GM12878 (cell line): ENCODE measurements around the gene RIMBP2.

Experiments used
- EZH2 ChIP-seq: IDR thresholded peaks from 2 replicates; pipeline ENCODE4 v1.6.1; 2012; ENCODE audit warnings: low read depth, mild to moderate bottlenecking, control low read depth, inconsistent platforms, low read length, borderline replicate concordance; ENCODE audit not compliant: control insufficient read depth
- POLR2AphosphoS5 ChIP-seq: IDR thresholded peaks from 2 replicates; pipeline ENCODE4 v1.6.1; 2011; ENCODE audit warnings: mild to moderate bottlenecking, low read length, inconsistent platforms
- RBBP5 ChIP-seq: fragments of 200-600 bp; sonication (generic); conservative IDR thresholded peaks from 2 replicates; pipeline ENCODE4 v1.6.1; 2016
- SMC3 ChIP-seq: IDR thresholded peaks from 2 replicates; pipeline ENCODE4 v1.6.1; 2011; ENCODE audit warnings: low read length, improper control_type of control experiment, borderline replicate concordance
- SP1 ChIP-seq: IDR thresholded peaks from one replicate; pipeline ENCODE4 v1.6.1; 2011; ENCODE audit warnings: low read depth, low read length
- ZNF207 ChIP-seq: fragments of 450-650 bp; IDR thresholded peaks from 2 replicates; pipeline ENCODE4 v1.6.1; 2014; ENCODE audit warnings: antibody characterized with exemption, mild to moderate bottlenecking, borderline replicate concordance
- ZSCAN29 ChIP-seq: fragments of 450-650 bp; IDR thresholded peaks from 2 replicates; pipeline ENCODE4 v1.6.1; 2017; ENCODE audit warnings: mild to moderate bottlenecking, moderate library complexity
- TF ChIP-seq, protein P1 (sequence below), 3 experiments: IDR thresholded peaks in 2 of 3; conservative IDR thresholded peaks in 1 of 3; 2 replicates each; pipeline ENCODE4 v1.5.1; 2011; ENCODE audit warnings: low read depth in 3 of 3, low read length in 3 of 3, mild to moderate bottlenecking in 3 of 3, control low read depth in 2 of 3, moderate library complexity in 2 of 3, inconsistent platforms in 1 of 3, mixed read lengths in 1 of 3; ENCODE audit not compliant: control insufficient read depth in 2 of 3, insufficient read depth in 1 of 3; ENCODE audit errors: extremely low read depth in 1 of 3
- TF ChIP-seq, protein P2 (sequence below): IDR thresholded peaks from 2 replicates; pipeline ENCODE4 v1.6.1; 2012; ENCODE audit warnings: mild to moderate bottlenecking, low read depth, low read length

DNA sequence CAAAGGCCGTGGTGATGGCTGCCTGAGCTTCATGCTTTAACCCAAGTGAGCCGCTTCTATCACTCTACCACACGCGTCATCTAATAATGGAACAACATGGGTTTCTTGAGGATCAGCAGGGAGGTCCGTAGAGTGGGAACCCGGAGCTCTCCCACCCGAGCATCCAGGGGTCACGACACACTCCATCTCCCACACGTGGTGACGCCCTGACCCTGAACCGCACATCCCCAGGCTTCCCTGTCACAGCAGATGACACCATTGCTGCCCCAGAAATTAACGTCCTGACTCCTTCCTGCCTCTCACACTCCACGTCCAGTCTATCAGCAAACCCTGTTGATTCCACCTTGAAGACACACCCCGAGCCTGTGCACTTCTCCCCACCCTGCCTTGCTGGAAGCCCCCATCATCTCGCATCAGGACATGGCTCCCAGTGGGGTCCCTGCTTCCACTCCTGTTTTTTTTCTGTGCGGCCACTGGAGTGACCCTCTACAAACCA is 215.2 kb downstream of the RIMBP2 start:
- TF ChIP-seq, protein P1, sequence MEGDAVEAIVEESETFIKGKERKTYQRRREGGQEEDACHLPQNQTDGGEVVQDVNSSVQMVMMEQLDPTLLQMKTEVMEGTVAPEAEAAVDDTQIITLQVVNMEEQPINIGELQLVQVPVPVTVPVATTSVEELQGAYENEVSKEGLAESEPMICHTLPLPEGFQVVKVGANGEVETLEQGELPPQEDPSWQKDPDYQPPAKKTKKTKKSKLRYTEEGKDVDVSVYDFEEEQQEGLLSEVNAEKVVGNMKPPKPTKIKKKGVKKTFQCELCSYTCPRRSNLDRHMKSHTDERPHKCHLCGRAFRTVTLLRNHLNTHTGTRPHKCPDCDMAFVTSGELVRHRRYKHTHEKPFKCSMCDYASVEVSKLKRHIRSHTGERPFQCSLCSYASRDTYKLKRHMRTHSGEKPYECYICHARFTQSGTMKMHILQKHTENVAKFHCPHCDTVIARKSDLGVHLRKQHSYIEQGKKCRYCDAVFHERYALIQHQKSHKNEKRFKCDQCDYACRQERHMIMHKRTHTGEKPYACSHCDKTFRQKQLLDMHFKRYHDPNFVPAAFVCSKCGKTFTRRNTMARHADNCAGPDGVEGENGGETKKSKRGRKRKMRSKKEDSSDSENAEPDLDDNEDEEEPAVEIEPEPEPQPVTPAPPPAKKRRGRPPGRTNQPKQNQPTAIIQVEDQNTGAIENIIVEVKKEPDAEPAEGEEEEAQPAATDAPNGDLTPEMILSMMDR (IDR thresholded peaks at IDR 0.05 in 2 of 3, conservative IDR thresholded peaks at IDR 0.05 in 1 of 3; ENCODE audit: control insufficient read depth in 2 of 3, extremely low read depth in 1 of 3, insufficient read depth in 1 of 3, low read depth in 3 of 3, low read length in 3 of 3), result no peak
- TF ChIP-seq RBBP5 (no peak), ZSCAN29 (no peak), SP1 (no peak), POLR2AphosphoS5 (no peak), ZNF207 (no peak), SMC3 (no peak), EZH2 (no peak)
- TF ChIP-seq, protein P2, sequence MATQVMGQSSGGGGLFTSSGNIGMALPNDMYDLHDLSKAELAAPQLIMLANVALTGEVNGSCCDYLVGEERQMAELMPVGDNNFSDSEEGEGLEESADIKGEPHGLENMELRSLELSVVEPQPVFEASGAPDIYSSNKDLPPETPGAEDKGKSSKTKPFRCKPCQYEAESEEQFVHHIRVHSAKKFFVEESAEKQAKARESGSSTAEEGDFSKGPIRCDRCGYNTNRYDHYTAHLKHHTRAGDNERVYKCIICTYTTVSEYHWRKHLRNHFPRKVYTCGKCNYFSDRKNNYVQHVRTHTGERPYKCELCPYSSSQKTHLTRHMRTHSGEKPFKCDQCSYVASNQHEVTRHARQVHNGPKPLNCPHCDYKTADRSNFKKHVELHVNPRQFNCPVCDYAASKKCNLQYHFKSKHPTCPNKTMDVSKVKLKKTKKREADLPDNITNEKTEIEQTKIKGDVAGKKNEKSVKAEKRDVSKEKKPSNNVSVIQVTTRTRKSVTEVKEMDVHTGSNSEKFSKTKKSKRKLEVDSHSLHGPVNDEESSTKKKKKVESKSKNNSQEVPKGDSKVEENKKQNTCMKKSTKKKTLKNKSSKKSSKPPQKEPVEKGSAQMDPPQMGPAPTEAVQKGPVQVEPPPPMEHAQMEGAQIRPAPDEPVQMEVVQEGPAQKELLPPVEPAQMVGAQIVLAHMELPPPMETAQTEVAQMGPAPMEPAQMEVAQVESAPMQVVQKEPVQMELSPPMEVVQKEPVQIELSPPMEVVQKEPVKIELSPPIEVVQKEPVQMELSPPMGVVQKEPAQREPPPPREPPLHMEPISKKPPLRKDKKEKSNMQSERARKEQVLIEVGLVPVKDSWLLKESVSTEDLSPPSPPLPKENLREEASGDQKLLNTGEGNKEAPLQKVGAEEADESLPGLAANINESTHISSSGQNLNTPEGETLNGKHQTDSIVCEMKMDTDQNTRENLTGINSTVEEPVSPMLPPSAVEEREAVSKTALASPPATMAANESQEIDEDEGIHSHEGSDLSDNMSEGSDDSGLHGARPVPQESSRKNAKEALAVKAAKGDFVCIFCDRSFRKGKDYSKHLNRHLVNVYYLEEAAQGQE, result no peak
